ENCODE results near the gene SLC6A4.
"Not testable (repeated sequence)": the region's sequence is repeated elsewhere in the genome, so short reads cannot be mapped to it uniquely, and the experiment has no call there.

SLC6A4 gene

DNA sequence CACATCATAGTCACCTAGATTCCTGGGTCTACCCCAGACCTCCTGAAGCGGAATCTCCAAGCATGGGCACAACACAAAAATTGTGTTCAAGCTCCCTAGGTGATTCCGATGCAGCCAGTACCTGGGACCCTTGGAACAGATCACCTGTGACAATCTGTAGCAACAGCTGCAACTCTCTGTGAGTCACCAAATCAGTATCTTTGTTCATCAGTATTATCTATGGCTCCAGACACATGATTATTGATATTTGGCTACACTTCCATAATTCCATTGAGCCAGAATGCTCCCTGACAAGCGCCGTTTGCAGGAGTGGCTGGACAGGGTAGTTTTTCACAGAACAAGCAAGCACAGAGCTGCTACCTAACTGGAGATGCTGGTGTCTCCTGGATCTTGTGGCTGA lies 16.2 kb downstream of the SLC6A4 start:
- DNase-seq: no peak

- no peak for DNase-seq
Observed at GRCh38 chr17:30218799-30219198, 16.7 kb downstream of the SLC6A4 start.

- no peak for DNase-seq
Observed at GRCh38 chr17:30217746-30218245, 17.7 kb downstream of the SLC6A4 start.

GRCh38 chr17:30217054-30217453 lies 18.4 kb downstream of the SLC6A4 start:
- no peak for DNase-seq

GRCh38 chr17:30212750-30213149 lies 22.7 kb downstream of the SLC6A4 start:
- no peak for DNase-seq

DNA sequence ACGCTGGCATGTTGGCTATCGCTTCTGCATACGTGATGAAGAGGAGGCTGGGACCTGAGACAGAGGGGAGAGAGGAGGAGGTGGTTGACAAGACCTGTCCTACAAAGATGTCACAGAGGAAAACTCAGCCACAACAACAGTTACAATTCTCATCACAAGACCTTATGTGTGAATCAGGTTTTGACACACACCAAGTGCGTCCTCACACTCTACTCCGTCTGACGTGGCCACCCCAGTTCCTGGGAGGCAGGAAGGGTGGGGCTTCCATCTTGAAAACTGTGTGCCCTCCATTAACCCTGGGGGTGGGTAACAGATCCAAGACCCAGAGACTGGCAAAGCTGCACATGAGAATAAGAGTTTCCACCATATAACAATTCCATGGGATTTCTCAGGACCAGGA lies 24.1 kb downstream of the SLC6A4 start:
- DNase-seq: no peak

GRCh38 chr17:30210901-30211300 lies 24.6 kb downstream of the SLC6A4 start:
- DNase-seq: no peak

- no peak for DNase-seq
Observed at GRCh38 chr17:30210366-30210765, 25.1 kb downstream of the SLC6A4 start.

DNA sequence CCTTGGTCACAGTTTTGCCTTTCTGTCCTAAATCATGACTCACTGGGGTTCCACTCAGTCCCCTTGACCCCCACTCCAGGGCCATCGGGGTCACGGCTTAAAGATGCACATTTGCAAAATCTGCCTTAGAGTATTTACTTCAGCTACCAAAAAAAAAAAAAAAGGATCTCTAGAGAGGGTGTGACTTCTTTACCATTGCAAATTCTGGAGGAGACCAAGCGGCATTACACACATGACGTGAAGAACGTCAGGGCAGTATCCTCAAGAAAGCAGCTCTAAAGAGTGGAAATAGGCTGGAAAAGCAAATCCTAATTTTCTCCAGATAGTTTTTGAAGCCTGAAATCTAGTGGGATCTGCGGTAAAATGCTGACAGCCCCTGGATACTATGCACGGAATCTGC lies 25.6 kb downstream of the SLC6A4 start:
- DNase-seq: no peak

- DNase-seq: no peak
Observed at GRCh38 chr17:30208214-30208613, 27.3 kb downstream of the SLC6A4 start.

DNA sequence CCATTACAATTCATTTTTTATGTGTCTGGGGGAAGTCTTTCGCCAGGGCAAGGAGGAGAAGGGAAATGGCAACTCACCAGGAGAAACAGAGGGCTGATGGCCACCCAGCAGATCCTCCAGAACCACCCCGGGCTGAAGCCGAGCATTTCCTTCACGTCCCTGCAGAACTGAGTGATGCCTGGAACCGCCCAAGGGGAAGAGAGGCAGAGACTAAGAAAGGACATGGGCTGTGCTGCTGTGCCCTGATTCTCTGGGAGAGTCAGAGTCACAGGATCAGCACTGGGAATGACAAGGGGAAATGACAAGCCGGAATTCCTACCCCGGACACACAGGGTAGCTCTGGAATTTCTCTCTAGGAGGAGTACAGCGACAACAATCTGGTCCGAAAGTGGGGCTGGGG lies 27.8 kb downstream of the SLC6A4 start:
- no peak for DNase-seq

- DNase-seq: no peak
Observed at GRCh38 chr17:30203471-30203981, 32.0 kb downstream of the SLC6A4 start.

DNA sequence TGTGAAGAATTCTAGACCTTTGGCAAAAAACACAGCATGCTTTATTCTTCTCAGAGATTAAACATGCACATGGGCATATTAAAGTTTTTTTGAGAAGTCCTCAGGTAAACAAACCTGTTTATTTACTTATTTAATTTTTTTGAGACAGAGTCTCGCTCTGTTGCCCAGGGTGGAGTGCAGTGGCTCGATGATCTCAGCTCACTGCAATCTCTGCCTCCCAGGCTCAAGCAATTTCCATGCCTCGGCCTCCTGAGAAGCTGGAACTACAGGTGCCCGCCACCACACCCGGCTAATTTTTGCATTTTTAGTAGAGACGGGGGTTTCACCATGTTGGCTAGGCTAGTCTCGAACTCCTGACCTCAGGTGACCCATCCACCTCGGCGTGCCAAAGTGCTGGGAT lies 34.8 kb downstream of the SLC6A4 start:
- DNase-seq: not testable (repeated sequence)

GRCh38 chr17:30200106-30200505 lies 35.4 kb downstream of the SLC6A4 start:
- no peak for DNase-seq

GRCh38 chr17:30199600-30199999 lies 35.9 kb downstream of the SLC6A4 start:
- no peak for DNase-seq

GRCh38 chr17:30197416-30197815 lies 38.1 kb downstream of the SLC6A4 start:
- DNase-seq: no peak

DNA sequence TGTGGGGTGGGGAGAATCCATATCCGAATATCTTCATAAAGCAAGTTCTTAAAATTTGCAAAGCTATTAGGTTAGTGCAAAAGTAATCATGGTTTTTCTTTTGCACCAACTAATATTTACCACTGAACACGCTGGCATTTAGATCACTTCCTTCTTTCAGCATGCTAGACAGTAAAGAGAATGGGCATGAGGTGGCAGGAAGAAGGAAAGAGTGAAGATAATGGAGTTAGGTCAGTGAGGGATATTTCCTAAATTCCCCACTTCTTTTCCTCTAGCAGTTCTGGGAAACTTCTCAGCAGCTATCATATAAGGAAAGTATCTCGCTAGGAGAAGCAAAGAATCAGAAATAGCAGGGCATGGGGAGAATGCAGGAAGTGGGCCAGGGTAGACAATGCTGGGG lies 39.0 kb downstream of the SLC6A4 start:
- DNase-seq: no peak

- DNase-seq: no peak
Observed at GRCh38 chr17:30191072-30191471, 44.4 kb downstream of the SLC6A4 start.

DNA sequence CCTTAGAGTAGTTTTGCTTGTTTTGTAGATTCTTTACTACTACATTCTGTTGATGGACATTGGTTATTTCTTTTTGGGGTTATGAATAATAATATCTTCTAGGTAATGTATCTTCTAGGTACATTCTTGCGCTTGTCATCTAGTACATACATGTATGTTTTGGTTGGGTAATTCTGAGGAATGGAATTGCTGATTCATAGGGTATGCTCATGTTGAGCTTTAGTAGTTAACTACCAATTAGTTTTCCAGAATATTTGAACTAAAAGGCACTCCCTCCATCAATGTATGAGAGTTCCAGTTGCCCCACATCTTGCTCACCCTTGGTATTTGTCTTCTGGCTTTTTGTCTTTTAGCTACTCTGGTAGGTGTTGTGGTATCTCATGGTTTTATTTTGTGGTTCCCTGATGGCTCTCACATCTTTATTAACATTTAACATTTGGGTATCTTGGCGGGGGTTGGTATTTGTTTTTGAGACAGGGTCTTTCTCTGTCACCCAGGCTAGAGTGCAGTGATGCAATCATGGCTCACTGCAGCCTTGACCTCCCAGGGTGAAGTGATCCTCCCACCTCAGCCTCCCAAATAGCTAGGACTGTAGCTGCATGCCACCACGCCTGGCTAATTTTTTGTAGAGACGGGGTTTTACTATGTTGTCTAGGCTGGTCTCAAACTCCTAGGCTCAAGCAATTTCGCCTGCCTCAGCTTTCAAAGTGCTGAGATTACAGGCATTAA lies 47.1 kb downstream of the SLC6A4 start:
- no peak for DNase-seq

DNA sequence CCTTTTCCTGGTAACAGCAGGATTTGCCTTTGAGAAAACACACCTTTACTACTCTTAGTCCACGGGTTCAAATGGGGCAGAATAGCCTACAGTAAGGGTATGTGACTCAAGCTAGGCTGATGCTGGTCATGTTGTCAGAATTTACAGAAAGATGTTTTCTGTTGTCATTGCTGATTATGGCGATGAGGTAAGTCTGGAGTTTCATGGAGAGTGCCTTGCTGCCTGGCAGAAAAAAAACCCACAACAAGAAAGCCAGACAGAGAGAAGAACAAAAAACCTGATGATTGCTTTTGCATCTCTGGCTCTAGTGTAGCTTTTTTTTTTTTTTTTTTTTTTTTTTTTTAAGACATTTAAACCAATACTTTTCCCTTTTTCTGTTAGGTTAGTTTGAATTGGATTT lies 47.9 kb downstream of the SLC6A4 start:
- no peak for DNase-seq

GRCh38 chr17:30186761-30187160 lies 48.7 kb downstream of the SLC6A4 start:
- DNase-seq: no peak

- DNase-seq: no peak
Observed at GRCh38 chr17:30176855-30177254, 58.6 kb downstream of the SLC6A4 start.

DNA sequence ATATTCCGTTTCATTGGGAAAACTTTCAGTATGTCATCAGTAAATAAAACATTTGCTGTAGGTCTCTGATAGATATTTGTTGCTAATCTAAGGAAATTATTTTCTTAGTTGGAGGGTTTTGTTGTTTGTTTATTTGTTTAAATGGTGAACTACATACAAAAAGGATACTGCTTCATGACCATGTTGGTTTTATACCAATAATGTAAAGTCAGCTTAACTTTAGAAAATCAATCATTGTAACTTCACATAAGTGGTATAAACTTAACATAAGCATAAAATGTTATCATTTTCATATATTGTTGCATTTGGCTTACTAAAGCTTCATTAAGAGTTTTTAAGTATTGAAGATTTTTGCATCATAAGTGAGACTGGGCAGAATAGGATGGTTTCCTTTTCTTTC lies 60.9 kb downstream of the SLC6A4 start:
- no peak for DNase-seq

GRCh38 chr17:30173649-30174048 lies 61.8 kb downstream of the SLC6A4 start:
- no peak for DNase-seq

GRCh38 chr17:30172560-30172959 lies 62.9 kb downstream of the SLC6A4 start:
- DNase-seq: no peak

Data from CD4-positive, alpha-beta T cell treated with Interleukin-4 for 4 hours (primary cell).